Adrenal gland (tissue), 12 donors: ENCODE measurements around the gene STIM2. TPM values are rescaled to one million over a fixed set of nuclear protein-coding genes. Genes with fewer than 3 reads are reported as not detected.

ENCODE experiments used
- DNase-seq, 7 donors: peaks; one replicate each; pipeline ENCODE4 v3.0.0-alpha.2; 2019 to 2020
- H3K27ac ChIP-seq, 5 donors: fragments of 200-600 bp; sonication (generic) in 4 of 5; 1 replicate in 3 of 5; 2 replicates in 2 of 5; pipeline versions ENCODE4 v1.5.1 to v1.8.0; 2016 to 2020; ENCODE audit warnings: mild to moderate bottlenecking in 1 of 5
- H3K27me3 ChIP-seq: fragments of 200-600 bp; 2 replicates; pipeline ENCODE4 v1.8.0; 2021
- H3K36me3 ChIP-seq, 2 donors: fragments of 200-600 bp; replicated peaks in 1 of 2; 1 replicate in 1 of 2; 2 replicates in 1 of 2; pipeline versions ENCODE4 v1.5.1 to v1.8.0; 2018 to 2022
- H3K4me1 ChIP-seq, 2 donors: fragments of 200-600 bp; replicated peaks in 1 of 2; 1 replicate in 1 of 2; 2 replicates in 1 of 2; pipeline versions ENCODE4 v1.5.1 to v1.8.0; 2018 to 2021
- H3K4me3 ChIP-seq, 4 donors: fragments of 200-600 bp; sonication (generic) in 3 of 4; one replicate each; pipeline ENCODE4 v1.5.1; 2016 to 2018
- H3K9me3 ChIP-seq, 3 donors: fragments of 200-600 bp; sonication (generic) in 1 of 3; replicated peaks in 1 of 3; 1 replicate in 2 of 3; 2 replicates in 1 of 3; pipeline versions ENCODE4 v1.5.1 to v1.8.0; 2016 to 2021
- CTCF ChIP-seq, 6 experiments: fragments of 450-650 bp in 4 of 6; fragments of 200-600 bp in 2 of 6; sonication (generic) in 1 of 6; IDR thresholded peaks; 1 replicate in 5 of 6; 2 replicates in 1 of 6; pipeline versions ENCODE4 v1.5.1 to v1.8.0; 2016 to 2021; ENCODE audit warnings: antibody characterized with exemption in 6 of 6, mild to moderate bottlenecking in 2 of 6, moderate library complexity in 1 of 6
- POLR2A ChIP-seq, 2 donors: fragments of 450-650 bp; IDR thresholded peaks; one replicate each; pipeline ENCODE4 v1.6.1; 2017; ENCODE audit warnings: antibody characterized with exemption in 2 of 2, mild to moderate bottlenecking in 2 of 2, moderate library complexity in 1 of 2
- WGBS, 4 donors: extraction: QIAGEN DNeasy Blood & Tissue Kit in 2 of 4; methylation state at CpG; one replicate each; pipeline versions ENCODE4 v1.1.5 to v1.1.7; 2013 to 2017; 5-methylcytosine and 5-hydroxymethylcytosine counted together
- intact Hi-C, 2 donors: fragments of 100-400 bp; cut with DNase I; formaldehyde crosslinking; loops; one replicate each; pipeline versions ENCODE4 v1.14.1 to v1.15.0; 2022 to 2023
- polyA plus RNA-seq, 3 donors: library from polyadenylated mRNA; stranded (reverse); fragments of 200-250 nt in 2 of 3; fragments of 350-450 nt in 1 of 3; fragmentation: Illumina TruSeq in 1 of 3; extraction: RNeasy Lipid Tissue Mini Kit (QIAGEN cat#74804) in 1 of 3; gene quantifications; one replicate each; pipeline ENCODE4 v1.2.3, GENCODE V29; 2013 to 2014
- total RNA-seq, 9 donors: library from RNA; depleted of rRNA in 4 of 9; stranded (reverse); fragments of >200 nt in 4 of 9; fragments of 120-200 nt in 1 of 9; fragmentation: NEBNext Ultra II Directional in 1 of 9; extraction: Animal tissue kit (Norgen Biotek cat#: 25700) in 1 of 9; gene quantifications; one replicate each; pipeline versions ENCODE4 v1.1.0 to v1.2.4, GENCODE V29; 2013 to 2023
- donor health status: healthy with polysubstance abuse.
- donor health status: Bipolar disorder and iron deficiency.
- donor health status: DM: yes; HTN: yes; CAD: no.
- donor health status: DM: no; HTN: no; CAD: no.
- donor health status: DM: no; HTN: no; CAD: no.
- donor health status: DM: yes; HTN: yes; CAD: no.

STIM2 gene
- total and polyA plus RNA-seq, 12 donors = 7.5 to 30.4 (median 14.9) TPM

- Histone ChIP-seq H3K9me3 (no peaks in the 10 kb centered on the region), H3K36me3 (no peaks in the 10 kb centered on the region), H3K27me3 (peaks cover 4% of the 10 kb centered on the region), H3K4me3 (no peak overlapping the region), H3K4me1 (no peaks in the 10 kb centered on the region), H3K27ac (no peak overlapping the region)
- intact Hi-C loops = no loop called here
- 83 to 92% (median 89%) methylated on average over 3 to 6 of the region's 6 CpGs for WGBS, 4 donors
- no peak for TF ChIP-seq POLR2A (IDR thresholded peaks at IDR 0.05)
- no peak for TF ChIP-seq CTCF (IDR thresholded peaks at IDR 0.05)
- no peak for DNase-seq
These were observed 197.0 kb downstream of the STIM2 start for GRCh38 chr4:27057662-27058061.

GRCh38 chr4:27058819-27059406, 198.3 kb downstream of the STIM2 start:
- Histone ChIP-seq H3K9me3 (no peaks in the 10 kb centered on the region), H3K4me3 (no peak overlapping the region), H3K27me3 (peaks cover 4% of the 10 kb centered on the region), H3K4me1 (no peaks in the 10 kb centered on the region), H3K27ac (no peak overlapping the region), H3K36me3 (no peaks in the 10 kb centered on the region)
- TF ChIP-seq CTCF (IDR thresholded peaks at IDR 0.05) = no peak
- TF ChIP-seq POLR2A (IDR thresholded peaks at IDR 0.05) = no peak
- DNase-seq = no peak
- 37 to 58% (median 43%) methylated on average over 5 of the region's 5 CpGs for WGBS, 4 donors
- intact Hi-C loops = no loop called here

GRCh38 chr4:27059446-27059845, 198.8 kb downstream of the STIM2 start:
- WGBS, 4 donors = 80 to 89% (median 84%) methylated on average over 5 of the region's 5 CpGs
- DNase-seq = no peak
- TF ChIP-seq POLR2A (IDR thresholded peaks at IDR 0.05) (no peak), CTCF (IDR thresholded peaks at IDR 0.05) (no peak)
- Histone ChIP-seq H3K27me3 (peaks cover 4% of the 10 kb centered on the region), H3K36me3 (no peaks in the 10 kb centered on the region), H3K27ac (no peak overlapping the region), H3K4me1 (no peaks in the 10 kb centered on the region), H3K9me3 (no peaks in the 10 kb centered on the region), H3K4me3 (no peak overlapping the region)
- intact Hi-C loops = no loop called here

GRCh38 chr4:27062256-27062655, 201.6 kb downstream of the STIM2 start:
- intact Hi-C loops = no loop called here
- Histone ChIP-seq H3K4me1 (no peaks in the 10 kb centered on the region), H3K36me3 (no peaks in the 10 kb centered on the region), H3K4me3 (no peak overlapping the region), H3K9me3 (no peaks in the 10 kb centered on the region), H3K27ac (no peak overlapping the region), H3K27me3 (peaks cover 4% of the 10 kb centered on the region)
- TF ChIP-seq POLR2A (IDR thresholded peaks at IDR 0.05) = no peak
- no peak for TF ChIP-seq CTCF (IDR thresholded peaks at IDR 0.05)
- 68 to 77% (median 74%) methylated on average over 7 of the region's 7 CpGs for WGBS, 4 donors
- DNase-seq = no peak
